ENCODE data around the gene NDUFB10.

NDUFB10 gene

DNA sequence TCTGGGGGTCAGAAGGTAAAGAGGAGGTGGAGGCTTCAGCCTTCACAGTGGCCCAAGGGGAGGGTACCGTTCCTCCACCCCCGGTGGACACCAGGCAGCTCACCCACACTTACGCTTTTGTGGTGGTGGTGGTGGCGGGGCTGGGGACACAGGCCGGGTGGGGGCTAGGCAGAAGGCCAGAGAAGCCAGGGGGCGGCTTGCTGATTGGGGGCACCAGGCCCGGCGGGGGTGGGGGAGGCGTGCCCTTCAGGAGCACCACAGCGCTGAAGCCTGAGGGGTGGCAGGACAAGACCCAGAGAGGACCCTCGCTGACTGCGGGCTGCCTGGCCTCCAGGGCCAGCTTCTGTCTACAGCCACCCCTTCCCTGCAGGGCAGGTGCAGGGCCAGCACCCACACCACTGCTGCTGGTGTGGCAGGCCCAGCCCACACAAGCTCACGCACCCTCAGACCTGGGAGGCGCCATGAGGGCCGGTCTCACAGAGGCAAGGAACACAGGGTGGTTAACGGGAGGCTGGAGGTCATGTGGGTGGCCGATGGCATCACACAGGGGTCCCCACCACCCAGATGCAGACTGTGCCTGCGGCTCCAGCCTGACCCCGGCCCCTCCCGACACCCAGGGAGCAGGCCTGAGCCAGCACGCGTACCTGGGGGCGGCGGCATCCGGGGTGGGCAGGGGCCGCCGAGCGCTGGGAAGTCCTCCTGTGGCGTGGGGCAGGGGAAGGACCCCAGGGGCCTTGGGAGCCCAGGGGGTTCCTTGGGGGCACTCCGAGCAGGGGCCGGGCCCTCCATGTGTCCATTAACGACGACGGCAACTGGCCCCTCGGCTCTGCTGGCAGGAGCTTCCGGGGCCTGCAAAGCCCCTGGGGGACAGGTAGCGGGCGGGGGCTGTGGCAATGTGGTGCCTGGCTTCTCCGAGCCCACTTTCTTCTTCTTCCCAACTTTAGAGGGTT, 39.8 kb downstream of the NDUFB10 start:
- intact Hi-C loops (cut with DNase I), result no loop called here

DNA sequence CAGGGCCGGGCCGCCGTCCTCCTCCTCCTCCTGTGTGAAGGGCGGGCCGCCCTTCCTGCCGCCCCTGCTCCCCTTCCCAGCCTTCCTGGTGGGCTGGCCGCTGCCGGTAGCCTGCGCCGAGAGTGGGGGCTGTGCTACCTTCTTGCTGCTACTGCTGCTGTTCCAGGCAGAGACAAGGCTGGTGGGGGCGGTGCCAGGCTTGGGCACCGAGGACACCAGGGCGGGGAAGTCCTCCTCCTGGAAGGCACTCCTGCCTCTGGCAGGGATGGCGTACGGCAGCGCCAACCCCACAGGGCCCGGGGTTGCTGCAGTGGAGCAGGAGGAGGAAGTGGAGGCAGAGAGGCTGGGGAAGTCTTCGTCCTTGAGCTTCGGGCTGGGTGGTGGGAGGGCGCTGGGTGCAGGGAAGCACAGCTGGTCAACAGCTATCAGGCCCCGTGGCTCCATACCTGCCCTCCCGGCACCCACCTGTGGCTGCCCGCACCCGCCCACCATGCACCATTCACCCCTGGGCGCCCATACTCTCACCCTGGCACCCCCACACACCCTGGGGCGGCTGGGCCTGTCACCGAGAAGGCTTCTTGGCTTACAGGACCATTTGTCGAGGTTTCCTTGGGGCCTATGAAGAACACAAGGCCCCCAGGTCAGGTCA, 40.7 kb downstream of the NDUFB10 start:
- intact Hi-C loops (cut with DNase I), result no loop called here
- peak in 7 of 10 donors; percentile 32 to 92 (median 59) for DNase-seq

More for the DNA sequence above, 39.8 kb downstream of the NDUFB10 start:
- DNase-seq, result peak in 1 of 10 donors; percentile 78

DNA sequence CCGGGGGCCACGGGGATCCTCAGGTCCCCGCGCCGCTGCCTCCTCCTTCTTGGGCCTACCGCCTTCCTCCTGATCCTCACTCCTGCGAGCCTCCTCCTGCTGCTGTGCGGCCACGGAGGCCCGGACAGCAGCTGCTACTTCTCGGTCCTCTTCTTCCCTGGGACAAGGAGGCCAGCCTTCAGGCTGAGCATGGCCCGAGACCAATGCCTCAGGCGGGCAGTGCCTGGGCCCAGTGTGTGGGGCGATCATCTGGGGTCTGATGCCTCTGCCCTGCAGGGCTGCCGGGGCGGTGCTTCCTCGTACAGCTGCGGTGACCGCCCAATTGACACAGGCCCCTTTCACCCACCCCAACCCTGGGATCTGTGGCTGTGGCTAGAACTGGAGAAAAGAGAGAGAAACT, 41.7 kb downstream of the NDUFB10 start:
- intact Hi-C loops (cut with DNase I), result no loop called here
- no peak for DNase-seq

DNA sequence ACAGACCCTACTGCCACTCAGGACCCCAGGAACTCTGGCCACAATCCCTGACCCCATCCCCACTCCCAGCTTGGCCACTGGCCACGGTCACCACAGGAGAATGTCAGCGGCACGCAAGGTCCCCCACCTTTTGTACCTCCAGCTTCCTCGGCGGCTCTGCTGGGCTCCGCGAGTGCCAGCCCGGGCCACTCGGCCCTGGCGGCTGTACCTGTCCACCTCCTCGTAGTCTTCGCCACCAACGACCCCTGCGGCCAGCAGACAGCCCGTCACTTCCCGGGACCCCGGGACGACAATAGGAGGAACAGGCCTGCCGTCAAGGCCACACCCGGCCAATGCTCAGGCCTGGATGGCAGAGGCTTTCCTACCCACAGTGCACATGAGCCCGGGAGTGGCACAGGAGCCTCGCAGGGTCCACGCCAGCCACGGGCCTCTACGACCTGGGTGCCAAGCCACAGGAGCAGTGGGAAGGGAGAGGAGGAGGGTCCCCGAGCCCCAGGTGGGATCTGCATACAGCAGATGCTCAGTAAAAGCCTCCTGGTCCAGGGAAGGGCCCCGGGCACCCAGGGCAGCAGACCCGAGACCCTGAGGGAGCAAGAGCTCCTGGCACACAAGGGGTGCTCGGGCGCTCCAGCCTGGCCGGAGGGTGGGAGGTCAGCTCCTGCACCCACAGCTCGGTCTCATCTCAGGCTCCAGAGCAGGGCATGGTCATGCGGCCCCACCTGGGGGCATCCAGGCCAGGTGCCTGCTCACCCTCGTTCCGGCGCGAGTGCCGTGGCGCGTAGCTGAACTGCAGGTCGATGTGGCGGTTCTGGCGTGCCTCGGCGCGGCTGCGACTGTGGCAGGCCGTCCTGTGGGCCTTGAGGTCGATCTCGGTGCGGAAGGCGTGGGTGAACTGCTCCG, 42.4 kb downstream of the NDUFB10 start:
- intact Hi-C loops (cut with DNase I), result no loop called here
- DNase-seq, result peak in 1 of 10 donors; percentile 77

DNA sequence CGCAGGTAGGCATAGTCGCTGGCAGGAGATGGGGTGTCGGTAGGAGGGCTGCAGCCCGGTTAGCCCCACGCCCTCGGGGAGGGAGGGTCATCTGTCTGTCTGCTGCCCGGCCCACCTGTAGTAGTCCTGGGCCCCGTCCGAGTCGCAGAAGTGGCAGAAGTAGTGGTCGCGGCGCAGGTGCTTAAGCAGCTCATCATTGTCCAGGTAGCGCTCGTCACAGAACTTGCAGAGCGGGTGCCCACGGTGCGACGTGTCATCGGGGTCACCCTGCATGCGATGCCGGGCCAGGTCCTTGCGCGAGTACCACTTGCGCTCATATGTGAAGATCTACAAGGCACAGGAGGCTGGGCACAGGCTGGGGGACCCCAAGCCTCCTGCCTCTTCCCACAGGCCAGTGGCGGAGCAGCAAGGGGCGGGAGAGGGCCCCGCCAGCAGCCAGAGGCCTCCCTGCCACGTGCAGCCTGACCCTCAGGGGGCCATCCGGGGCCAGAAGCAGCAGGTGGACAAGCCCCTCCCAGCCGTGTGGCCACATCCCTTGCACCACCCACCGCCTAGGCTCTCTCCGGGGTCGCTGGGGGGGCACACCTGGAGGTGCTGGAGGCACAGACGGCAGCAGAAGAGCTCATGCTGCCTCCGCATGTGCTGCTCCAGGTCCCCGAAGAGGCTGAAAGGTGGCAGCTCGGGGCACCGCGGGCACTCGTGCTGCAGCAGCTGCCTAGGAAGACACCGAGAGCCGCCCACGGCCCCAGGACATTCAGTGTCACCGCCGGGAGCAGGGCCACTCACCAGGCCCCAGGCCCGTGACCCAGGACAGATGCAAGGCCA, 43.3 kb downstream of the NDUFB10 start:
- DNase-seq, result peak in 1 of 10 donors; percentile 74
- intact Hi-C loops (cut with DNase I), result no loop called here

DNA sequence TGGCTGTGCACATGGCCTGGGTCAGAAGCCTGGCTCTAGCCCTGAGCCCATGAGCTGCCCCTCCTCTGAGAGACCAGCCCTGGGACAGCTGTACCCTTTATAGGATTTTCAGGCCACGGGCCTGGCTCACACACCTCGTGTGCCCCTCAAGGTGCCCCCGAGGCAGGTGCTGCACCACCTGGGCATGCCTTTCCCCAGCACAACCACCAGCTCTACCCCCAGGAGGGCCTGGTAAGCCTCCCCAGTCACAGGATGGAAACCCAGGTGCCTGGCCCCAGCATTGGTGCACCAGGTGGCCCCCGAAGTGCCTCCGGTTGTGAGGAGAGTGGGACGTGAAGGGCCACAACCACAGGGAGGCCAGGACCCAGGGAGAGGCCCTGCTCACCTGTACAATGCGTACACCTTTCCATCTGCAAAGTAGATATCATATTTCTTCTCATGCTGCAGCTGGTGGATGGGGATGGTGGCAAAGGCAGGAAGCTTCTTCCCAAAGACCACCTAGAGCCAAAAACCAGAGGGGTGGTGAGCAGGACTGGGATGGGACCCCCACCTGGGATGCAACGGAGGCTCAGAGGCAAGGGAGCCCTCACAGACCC, 44.0 kb downstream of the NDUFB10 start:
- peak in 1 of 10 donors; percentile 63 for DNase-seq
- intact Hi-C loops (cut with DNase I), result no loop called here

DNA sequence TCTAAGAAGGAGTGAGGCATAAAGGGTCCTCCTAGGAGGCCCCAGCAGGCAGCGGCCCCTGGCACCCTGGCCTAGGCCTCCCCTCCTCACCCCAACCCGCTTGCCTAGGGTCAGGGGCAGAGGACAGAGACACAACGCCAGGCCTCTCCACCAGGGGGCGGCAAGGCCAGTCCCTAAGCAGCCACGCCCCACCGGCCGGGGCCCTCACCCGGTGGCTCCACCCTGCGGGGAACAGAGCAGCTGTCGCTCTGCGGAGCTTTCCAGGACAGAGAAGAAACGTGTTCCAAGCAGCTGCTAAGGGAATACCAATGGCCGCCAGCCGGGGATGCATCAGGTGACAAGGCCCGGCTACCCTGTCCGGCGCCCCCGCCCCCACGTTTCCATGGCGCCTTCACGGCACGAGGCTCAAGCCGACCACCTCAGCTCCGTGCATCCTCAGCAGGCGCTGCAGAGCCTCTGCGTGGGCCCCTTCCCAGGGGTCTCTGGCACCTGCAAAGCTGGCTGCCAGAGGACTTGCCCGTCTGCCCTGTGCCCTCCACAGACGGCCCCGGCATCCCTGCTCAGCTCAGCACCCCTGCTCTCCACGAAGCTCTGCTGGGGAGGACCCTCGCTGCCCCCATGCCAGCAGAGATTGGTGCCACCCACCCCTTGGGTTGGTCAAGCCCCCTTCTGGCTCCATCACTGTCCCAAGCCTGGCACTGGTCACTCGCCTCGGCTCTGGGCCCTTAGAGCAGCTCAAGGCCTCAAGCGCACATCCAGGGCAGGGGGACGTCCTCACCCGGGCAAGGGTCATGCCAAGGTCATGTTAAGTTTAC, 44.7 kb downstream of the NDUFB10 start:
- peak; percentile 48 to 98 (median 80) for DNase-seq
- intact Hi-C loops (cut with DNase I), result no loop called here

DNA sequence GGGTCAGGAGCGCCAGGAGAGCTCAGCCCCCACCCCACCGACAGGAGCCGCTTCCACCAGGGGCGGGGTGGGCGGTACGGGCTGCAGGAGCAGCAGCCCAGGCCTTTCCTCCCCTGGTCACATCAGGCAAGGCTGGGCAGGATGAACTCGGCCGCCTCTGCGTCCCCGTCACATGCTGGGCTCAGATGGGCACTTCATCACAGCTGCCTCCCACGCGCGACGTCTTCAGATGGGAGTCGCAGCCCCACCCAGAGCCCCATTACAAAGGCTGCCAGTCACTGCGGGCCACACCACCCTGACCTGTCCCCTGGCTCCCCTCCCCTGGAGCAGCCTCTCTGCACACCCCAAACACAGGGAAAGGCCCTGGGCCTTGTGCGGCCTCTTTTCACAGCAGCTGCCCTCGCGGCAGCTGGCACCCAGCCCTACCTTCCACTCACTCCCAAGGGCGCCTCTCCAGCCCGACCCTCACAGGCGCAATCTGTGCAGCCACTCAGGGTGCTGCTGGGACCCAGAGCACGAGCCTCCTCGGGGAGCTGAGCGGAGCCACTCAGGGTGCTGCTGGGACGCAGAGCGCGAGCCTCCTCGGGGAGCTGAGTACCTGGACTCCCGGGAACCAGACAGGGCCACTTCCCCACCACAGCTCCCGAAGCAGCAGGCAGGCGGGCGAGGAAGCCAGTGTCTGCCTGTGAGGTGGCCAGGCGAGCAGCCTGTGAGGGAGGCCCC, 45.6 kb downstream of the NDUFB10 start:
- intact Hi-C loops (cut with DNase I), result no loop called here
- DNase-seq, result peak in 1 of 10 donors; percentile 88

DNA sequence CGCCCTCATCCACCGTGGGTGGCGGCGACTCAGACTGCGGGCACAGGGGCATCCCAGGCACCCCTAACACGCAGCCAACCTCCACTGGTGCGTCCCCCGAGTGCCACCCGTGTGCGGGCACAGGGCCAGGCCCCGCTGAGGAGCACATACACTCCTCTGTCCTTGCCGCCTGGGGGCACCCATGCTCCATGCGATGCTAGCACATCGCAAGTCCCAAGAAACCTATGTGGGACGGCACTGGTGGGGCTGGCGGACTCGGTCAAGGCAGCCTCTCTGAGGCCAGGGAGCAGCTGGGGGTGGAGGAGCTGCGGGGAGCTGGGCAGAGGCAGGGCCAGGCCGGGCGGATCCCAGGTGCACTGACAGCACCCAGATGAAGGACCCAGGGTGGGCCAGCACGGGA, 46.3 kb downstream of the NDUFB10 start:
- intact Hi-C loops (cut with DNase I), result no loop called here
- DNase-seq, result peak in 5 of 10 donors; percentile 33 to 89 (median 74)

DNA sequence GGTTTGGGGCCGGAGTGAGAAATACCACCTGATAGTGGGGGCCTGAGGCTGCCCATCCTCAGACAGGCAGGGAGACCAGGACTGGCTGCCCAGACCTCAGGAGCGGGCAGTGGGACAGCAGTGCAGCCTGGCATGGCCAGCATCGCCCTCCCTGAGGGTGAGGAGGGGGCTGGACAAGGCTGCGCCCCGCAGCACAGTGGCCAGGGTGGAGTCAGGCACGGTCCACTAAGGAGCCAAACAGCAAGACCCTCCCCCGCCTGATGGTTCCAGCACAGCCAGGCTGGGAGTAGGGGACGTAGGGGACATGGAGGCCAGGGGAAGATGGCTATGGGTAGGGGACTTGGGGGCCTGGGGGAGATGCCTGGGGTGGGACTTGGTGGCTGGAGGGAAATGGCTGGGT, 47.0 kb downstream of the NDUFB10 start:
- intact Hi-C loops (cut with DNase I), result no loop called here
- DNase-seq, result peak in 1 of 10 donors; percentile 81

DNA sequence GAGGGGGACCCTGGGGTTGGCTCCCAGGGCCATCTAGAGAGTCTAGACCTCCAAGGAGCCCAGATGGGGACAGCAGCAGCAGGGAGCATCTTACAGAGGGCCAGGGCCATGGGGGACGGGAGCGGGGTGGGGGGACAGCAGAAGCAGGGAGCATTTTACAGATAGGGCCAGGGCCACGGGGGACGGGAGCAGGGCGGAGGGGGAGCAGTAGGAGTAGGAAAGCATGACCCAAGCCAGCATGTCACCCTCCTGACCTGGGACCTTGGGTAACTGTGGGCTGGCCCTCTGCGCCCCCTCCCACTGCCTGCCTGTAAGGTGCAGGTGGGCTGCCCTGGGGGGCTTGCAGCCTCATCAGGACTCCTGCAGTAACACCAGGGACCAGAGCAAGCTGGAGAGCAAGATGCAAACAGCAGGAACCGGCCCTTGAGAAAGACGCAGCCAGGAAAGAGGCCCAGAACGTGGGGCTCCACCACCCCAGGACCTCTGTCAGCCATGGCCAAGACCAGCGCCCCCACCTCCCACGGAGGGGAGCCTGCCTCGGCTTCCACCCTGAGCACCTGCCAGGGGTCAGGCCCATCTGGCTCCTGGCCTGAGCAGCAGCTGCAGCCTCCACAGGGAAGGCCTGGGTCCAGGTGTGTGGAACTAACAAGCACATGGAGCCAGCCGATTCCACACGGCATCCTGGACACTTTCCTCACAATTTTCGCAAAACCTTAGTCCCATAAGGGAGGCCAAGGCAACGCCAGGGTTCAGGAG, 47.9 kb downstream of the NDUFB10 start:
- intact Hi-C loops (cut with DNase I), result no loop called here
- peak in 1 of 10 donors; percentile 75 for DNase-seq

DNA sequence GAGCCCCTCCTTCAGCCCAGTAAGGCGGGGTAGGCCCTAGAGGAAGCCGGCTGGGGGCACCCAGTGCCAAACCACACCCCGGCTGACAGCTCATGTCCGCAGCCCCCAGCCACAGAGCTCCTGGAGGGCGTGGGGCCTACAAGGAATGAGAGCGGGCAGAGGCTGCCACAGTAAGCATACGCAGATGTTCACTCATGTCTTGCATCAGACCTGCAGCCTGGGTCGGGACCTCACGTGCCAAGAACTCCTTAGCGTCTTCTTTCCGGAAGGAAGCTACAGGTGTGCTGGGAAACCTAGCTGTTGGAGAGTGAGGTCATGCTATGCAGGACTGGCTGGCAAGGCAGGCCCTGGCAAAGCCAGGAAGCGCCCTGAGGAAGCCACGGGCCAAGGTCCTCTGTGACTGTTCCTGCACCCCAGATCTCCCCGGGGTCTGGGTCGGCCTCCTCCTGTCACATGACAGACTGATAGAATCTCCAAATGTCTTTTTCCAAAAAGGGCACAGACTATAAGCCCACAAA, 48.7 kb downstream of the NDUFB10 start:
- peak in 1 of 10 donors; percentile 76 for DNase-seq
- intact Hi-C loops (cut with DNase I), result no loop called here

DNA sequence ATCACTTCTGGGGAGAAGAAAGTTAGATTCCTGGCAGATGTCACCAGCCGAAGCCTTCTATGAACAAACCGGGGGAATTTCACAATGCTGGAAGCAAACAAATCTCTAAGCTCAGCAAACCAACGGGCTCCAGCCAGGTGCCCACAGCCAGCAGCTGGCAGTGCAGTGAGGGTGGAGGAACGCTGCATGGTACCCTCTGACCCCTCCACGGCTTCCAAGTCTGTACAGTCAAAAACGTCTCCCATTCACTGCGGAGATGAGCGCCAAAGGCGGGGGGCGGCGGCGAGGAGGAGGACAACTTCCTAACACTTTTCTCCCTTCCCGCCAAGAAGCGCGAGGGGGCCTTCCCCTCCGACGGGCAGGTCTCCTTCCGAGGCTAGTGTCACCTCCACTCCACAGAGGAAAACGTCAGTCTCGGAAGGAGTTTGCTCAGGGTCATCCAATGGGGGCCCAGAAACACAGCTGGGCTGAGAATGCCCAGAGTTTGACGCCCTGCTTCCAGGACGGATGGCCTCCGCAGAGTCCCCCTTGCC, 49.4 kb downstream of the NDUFB10 start:
- intact Hi-C loops (cut with DNase I), result no loop called here
- peak in 1 of 10 donors; percentile 79 for DNase-seq

DNA sequence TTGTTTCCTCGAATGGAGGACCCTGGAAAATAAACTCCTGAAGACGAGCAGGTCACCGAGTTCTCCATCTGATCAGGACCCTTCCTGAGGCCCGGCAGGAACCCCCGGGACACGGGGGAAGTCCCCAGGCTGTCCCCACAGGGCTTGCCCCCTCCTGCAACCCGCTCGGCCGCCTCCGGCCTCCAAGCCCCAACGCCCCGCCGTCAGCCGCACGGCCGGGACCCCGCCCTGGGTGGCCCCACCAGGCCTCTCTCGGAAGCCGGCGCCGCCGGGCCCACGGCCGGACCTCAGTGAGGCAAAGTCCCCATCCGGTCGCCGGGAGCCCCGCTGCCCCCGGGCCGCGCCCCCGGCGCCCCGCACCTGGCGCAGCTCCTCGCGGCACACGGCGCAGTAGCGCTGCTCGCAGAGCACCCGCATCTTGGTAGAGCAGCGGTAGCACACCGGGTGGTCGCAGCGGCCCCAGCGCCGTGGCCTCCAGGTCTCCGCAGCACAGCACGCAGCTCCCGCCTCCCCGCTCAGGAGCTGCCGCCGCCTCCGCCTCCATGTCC, 49.9 kb downstream of the NDUFB10 start:
- intact Hi-C loops (cut with DNase I), result no loop called here
- peak in 1 of 10 donors; percentile 90 for DNase-seq

DNA sequence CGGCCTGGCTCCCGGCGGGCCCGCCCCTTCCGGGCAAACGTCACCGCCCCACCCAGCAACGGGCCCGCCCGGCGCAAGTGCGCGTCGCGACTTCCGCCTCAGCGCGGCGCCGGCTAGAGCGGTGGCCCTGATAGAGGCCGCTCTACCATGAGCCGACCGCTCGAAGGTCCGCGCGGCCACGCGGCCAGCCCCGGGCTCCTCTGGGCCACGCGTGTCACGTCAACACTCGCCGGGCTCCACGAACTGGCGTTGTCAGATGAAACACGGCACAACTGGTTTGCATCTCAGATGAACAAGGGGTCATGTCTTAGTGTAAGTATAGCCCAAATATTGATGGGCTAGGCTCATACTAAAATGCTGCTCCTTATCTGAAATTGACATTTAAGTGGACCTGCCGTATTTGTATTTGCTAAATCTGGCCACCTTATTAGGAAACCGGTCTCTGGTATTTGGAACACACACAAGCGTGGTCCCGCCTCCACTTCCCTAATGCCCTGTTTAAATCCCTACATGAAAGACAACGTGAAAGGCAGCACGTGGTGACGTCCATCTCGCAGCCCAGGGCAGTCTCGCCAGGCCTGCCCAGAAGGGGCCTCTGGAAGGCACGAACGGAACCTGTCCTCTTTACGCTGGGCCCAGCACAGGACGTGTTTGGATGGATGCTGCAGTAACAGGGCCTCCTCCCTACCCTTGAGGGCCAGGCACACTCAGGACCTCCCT, 50.6 kb downstream of the NDUFB10 start, which contains the start of gene ZNF598:
Gene ZNF598, minus strand, starts transcription at position 31 of the 720 bp plus-strand sequence.
- peak; percentile 64 to 98 (median 83) for DNase-seq
- intact Hi-C loops (cut with DNase I), result no loop called here
